HepG2 (cell line): ENCODE measurements around the gene MYL3. TPM values are rescaled to one million over a fixed set of nuclear protein-coding genes. Genes with fewer than 3 reads are reported as not detected.

Experiments used
- ARID4A ChIP-seq: sonication (generic); formaldehyde crosslinking; IDR thresholded peaks from 2 replicates; pipeline ENCODE4 v1.5.0; 2020; ENCODE audit warnings: mild to moderate bottlenecking, missing genetic modification reagents, borderline replicate concordance
- ATF5 ChIP-seq: sonication (generic); formaldehyde crosslinking; IDR thresholded peaks from 2 replicates; pipeline ENCODE4 v1.4.0; 2020; ENCODE audit warnings: mild to moderate bottlenecking, low read depth, missing genetic modification reagents
- CENPBD1 ChIP-seq: sonication (generic); formaldehyde crosslinking; IDR thresholded peaks from 2 replicates; pipeline ENCODE4 v1.8.0; 2022; ENCODE audit warnings: missing genetic modification reagents, low read depth, mild to moderate bottlenecking, borderline replicate concordance
- DDIT3 ChIP-seq: sonication (generic); formaldehyde crosslinking; IDR thresholded peaks from 2 replicates; pipeline ENCODE4 v1.4.0; 2020; ENCODE audit warnings: mild to moderate bottlenecking, missing genetic modification reagents
- MAX ChIP-seq: IDR thresholded peaks from 2 replicates; pipeline ENCODE4 v1.6.1; 2012; ENCODE audit warnings: inconsistent platforms
- MIER3 ChIP-seq: IDR thresholded peaks from 2 replicates; pipeline ENCODE4 v1.6.1; 2016; ENCODE audit warnings: missing compliant biosample characterization, borderline replicate concordance
- NFE2L2 ChIP-seq: fragments of 150-350 bp; IDR thresholded peaks from 2 replicates; pipeline ENCODE4 v1.6.1; 2014; ENCODE audit warnings: low read length
- POLR2A ChIP-seq, 2 experiments: IDR thresholded peaks; 2 replicates each; pipeline ENCODE4 v1.6.1; 2011; ENCODE audit warnings: low read depth in 2 of 2, low read length in 2 of 2, mild to moderate bottlenecking in 1 of 2, moderate library complexity in 1 of 2; ENCODE audit not compliant: insufficient read depth in 1 of 2
- RBAK ChIP-seq: sonication (generic); formaldehyde crosslinking; IDR thresholded peaks from 2 replicates; pipeline ENCODE4 v1.5.1; 2020; ENCODE audit warnings: mild to moderate bottlenecking, missing genetic modification reagents
- SPEN ChIP-seq: sonication (generic); formaldehyde crosslinking; IDR thresholded peaks from 2 replicates; pipeline ENCODE4 v1.5.1; 2020; ENCODE audit warnings: low read depth, mild to moderate bottlenecking, missing genetic modification reagents
- STAT6 ChIP-seq: sonication (generic); formaldehyde crosslinking; IDR thresholded peaks from 2 replicates; pipeline ENCODE4 v1.4.0; 2020; ENCODE audit warnings: missing genetic modification reagents, mild to moderate bottlenecking, borderline replicate concordance
- TEF ChIP-seq: sonication (generic); formaldehyde crosslinking; IDR thresholded peaks from 2 replicates; pipeline ENCODE4 v1.5.0; 2020; ENCODE audit warnings: missing genetic modification reagents
- TFDP2 ChIP-seq: sonication (generic); formaldehyde crosslinking; IDR thresholded peaks from 2 replicates; pipeline ENCODE4 v1.4.0; 2020; ENCODE audit warnings: missing genetic modification reagents
- TSC22D2 ChIP-seq: sonication (generic); formaldehyde crosslinking; IDR thresholded peaks from 2 replicates; pipeline ENCODE4 v1.5.1; 2020; ENCODE audit warnings: missing genetic modification reagents, mild to moderate bottlenecking, borderline replicate concordance
- ZFYVE20 ChIP-seq: sonication (generic); formaldehyde crosslinking; IDR thresholded peaks from 2 replicates; pipeline ENCODE4 v1.8.0; 2023; ENCODE audit warnings: low read depth, mild to moderate bottlenecking, moderate library complexity, missing genetic modification reagents, borderline replicate concordance
- ZNF17 ChIP-seq: sonication (generic); formaldehyde crosslinking; IDR thresholded peaks from 2 replicates; pipeline ENCODE4 v1.5.0; 2020; ENCODE audit warnings: mild to moderate bottlenecking, missing genetic modification reagents
- ZNF678 ChIP-seq: sonication (generic); formaldehyde crosslinking; IDR thresholded peaks from 2 replicates; pipeline ENCODE4 v1.4.0; 2020; ENCODE audit warnings: mild to moderate bottlenecking, missing genetic modification reagents
- ZNF788 ChIP-seq: sonication (generic); formaldehyde crosslinking; IDR thresholded peaks from 2 replicates; pipeline ENCODE4 v1.5.0; 2020; ENCODE audit warnings: mild to moderate bottlenecking, missing genetic modification reagents, borderline replicate concordance
- polyA plus RNA-seq, 8 experiments: library from polyadenylated mRNA; depleted of rRNA in 3 of 8; stranded (reverse) in 7 of 8; unstranded in 1 of 8; fragments of >200 nt; fragmentation: Illumina TruSeq in 4 of 8; extraction: Trizol in 4 of 8; gene quantifications; 2 replicates each; pipeline versions ENCODE4 v1.2.1 to v1.2.3, GENCODE V29; 2011 to 2016; ENCODE audit warnings: low read depth in 4 of 8, missing spikeins in 1 of 8, mixed read lengths in 1 of 8; ENCODE audit not compliant: insufficient read depth in 1 of 8
- total RNA-seq, 5 experiments: library from RNA; depleted of rRNA; stranded (reverse); fragments of >200 nt; fragmentation: Illumina TruSeq; extraction: Trizol; gene quantifications; 2 replicates each; pipeline ENCODE4 v1.2.3, GENCODE V29; 2016; ENCODE audit warnings: low read depth in 1 of 5

Gene MYL3
- total and polyA plus RNA-seq, 2 of the 13 experiments (the other 11 are each of a cell fraction or from before 2014, with no cell fraction given) = not detected

- no peak for TF ChIP-seq SPEN (CRISPR knock-in tag)
- no peak for TF ChIP-seq DDIT3 (CRISPR knock-in tag)
- TF ChIP-seq ZFYVE20 = no peak
- TF ChIP-seq ZNF678 (CRISPR knock-in tag) = no peak
- TF ChIP-seq NFE2L2 = no peak
- TF ChIP-seq ARID4A (CRISPR knock-in tag) = no peak
- TF ChIP-seq TFDP2 = peak; percentile 48; the same call in 1 of the 2 replicates
- no peak for TF ChIP-seq CENPBD1 (CRISPR knock-in tag)
- TF ChIP-seq POLR2A (IDR thresholded peaks at IDR 0.05; ENCODE audit: insufficient read depth in 1 of 2, low read depth in 2 of 2, low read length in 2 of 2) = no peak
- TF ChIP-seq TEF (CRISPR knock-in tag) = no peak
- no peak for TF ChIP-seq MIER3 (CRISPR knock-in tag)
- no peak for TF ChIP-seq ATF5 (CRISPR knock-in tag)
- TF ChIP-seq MAX = peak; percentile 61; the same call in 1 of the 2 replicates
- no peak for TF ChIP-seq STAT6 (CRISPR knock-in tag)
- no peak for TF ChIP-seq RBAK (CRISPR knock-in tag)
- no peak for TF ChIP-seq TSC22D2 (CRISPR knock-in tag)
- TF ChIP-seq ZNF788 (CRISPR knock-in tag) = peak; percentile 68; the same call in 1 of the 2 replicates
- TF ChIP-seq ZNF17 (CRISPR knock-in tag) = no peak
Measured at GRCh38 chr3:46909535-46910161, 46.4 kb upstream of the MYL3 start (continued).
